HEK293T (cell line): ENCODE measurements around the gene MAPK8IP2.

Experiments
- ELF4 ChIP-seq: fragments of 450-650 bp; IDR thresholded peaks from 2 replicates; pipeline ENCODE4 v1.6.1; 2017; ENCODE audit warnings: antibody characterized with exemption
- FOXA1 ChIP-seq: fragments of 450-650 bp; IDR thresholded peaks from 2 replicates; pipeline ENCODE4 v1.6.1; 2016; ENCODE audit warnings: mild to moderate bottlenecking
- TARDBP ChIP-seq: fragments of 450-650 bp; IDR thresholded peaks from 2 replicates; pipeline ENCODE4 v1.6.1; 2016

GRCh38 chr22:50573491-50574382 is 26.9 kb upstream of the MAPK8IP2 start:
- TF ChIP-seq ELF4 (no peak), TARDBP (no peak), FOXA1 (no peak)
